HepG2 (cell line): ENCODE results near the gene TOP2B. TPM values are rescaled to one million over a fixed set of nuclear protein-coding genes. Genes with fewer than 3 reads are reported as not detected.

Source experiments
- ATAC-seq: fragments of 200-7000 bp; cut with Tn5 transposase; 3 replicates; pipeline ENCODE4 v1.9.1; 2020; ENCODE audit warnings: mild to moderate bottlenecking, moderate library complexity
- BruUV-seq: library from RNA; stranded (reverse); fragments of 400-500 nt; replicated peaks from 2 replicates; lab custom pipeline; 2021; lab: Mats Ljungman, UMichigan
- CTCF ChIA-PET: fragments of 300-600 bp; formaldehyde crosslinking; extraction: SDS; loops from one replicate; lab custom pipeline; 2021; ENCODE audit warnings: low total read pairs, inconsistent platforms, low intra/inter-chr PET ratio; lab: Yijun Ruan, JAX
- POLR2A ChIA-PET: fragments of 350-600 bp; sonication (Branson Sonifier 250); formaldehyde crosslinking; loops from one replicate; lab custom pipeline; 2020; ENCODE audit warnings: antibody characterized with exemption, inconsistent platforms; lab: Yijun Ruan, JAX
- DNase-seq: peaks from one replicate; pipeline ENCODE4 v3.0.0-alpha.2; 2015; ENCODE audit warnings: low spot score
- FAIRE-seq: peaks from 3 replicates; lab custom pipeline; 2011; peaks lifted over from hg19 to GRCh38; lab: Jason Lieb, UNC
- H2AFZ ChIP-seq: one replicate; pipeline ENCODE4 v1.6.1; 2011; ENCODE audit warnings: low read length, inconsistent platforms
- H3K27ac ChIP-seq: fragments of 300-600 bp; 3 replicates; pipeline ENCODE4 v1.8.0; 2011; ENCODE audit warnings: mixed run types, mild to moderate bottlenecking, mixed read lengths, low read length, inconsistent platforms; ENCODE audit not compliant: insufficient read depth; ENCODE audit errors: extremely low read length
- H3K27me3 ChIP-seq, 2 experiments: fragments of 200-600 bp in 1 of 2; 2 replicates in 1 of 2; 3 replicates in 1 of 2; pipeline versions ENCODE4 v1.6.0 to v1.8.0; 2011; ENCODE audit warnings: low read length in 2 of 2, mild to moderate bottlenecking in 2 of 2, moderate library complexity in 2 of 2, inconsistent platforms in 1 of 2; ENCODE audit not compliant: insufficient read depth in 2 of 2, control insufficient read depth in 1 of 2
- H3K36me3 ChIP-seq, 2 experiments: fragments of 200-600 bp in 1 of 2; replicated peaks in 1 of 2; 2 replicates in 1 of 2; 3 replicates in 1 of 2; pipeline versions ENCODE4 v1.5.1 to v1.8.0; 2011; ENCODE audit warnings: low read length in 2 of 2, inconsistent platforms in 1 of 2; ENCODE audit not compliant: insufficient read depth in 2 of 2, control insufficient read depth in 1 of 2
- H3K4me1 ChIP-seq: 2 replicates; pipeline ENCODE4 v1.5.1; 2012; ENCODE audit warnings: low read length, inconsistent platforms; ENCODE audit not compliant: insufficient read depth
- H3K4me2 ChIP-seq: 2 replicates; pipeline ENCODE4 v1.6.0; 2011; ENCODE audit warnings: low read depth, low read length, inconsistent platforms
- H3K4me3 ChIP-seq, 3 experiments: fragments of 200-600 bp in 1 of 3; sonication (generic), shearing (Covaris generic) in 1 of 3; replicated peaks in 1 of 3; 2 replicates each; pipeline ENCODE4 v1.5.1; 2011 to 2016; ENCODE audit warnings: low read length in 3 of 3, inconsistent platforms in 2 of 3, low read depth in 2 of 3, mild to moderate bottlenecking in 2 of 3, control low read depth in 1 of 3, mixed read lengths in 1 of 3; ENCODE audit not compliant: insufficient read depth in 1 of 3
- H3K79me2 ChIP-seq: one replicate; pipeline ENCODE4 v1.6.1; 2011; ENCODE audit warnings: low read length, inconsistent platforms; ENCODE audit not compliant: insufficient read depth
- H3K9ac ChIP-seq: 2 replicates; pipeline ENCODE4 v1.6.0; 2011; ENCODE audit warnings: mild to moderate bottlenecking, low read depth, low read length, inconsistent platforms; ENCODE audit not compliant: insufficient read depth
- H3K9me3 ChIP-seq: 2 replicates; pipeline ENCODE4 v1.5.1; 2012; ENCODE audit warnings: mild to moderate bottlenecking, low read length
- H4K20me1 ChIP-seq: 2 replicates; pipeline ENCODE4 v1.6.0; 2011; ENCODE audit warnings: inconsistent platforms, mild to moderate bottlenecking, low read length, moderate library complexity; ENCODE audit not compliant: insufficient read depth
- AFF4 ChIP-seq: sonication (generic); formaldehyde crosslinking; IDR thresholded peaks from 2 replicates; pipeline ENCODE4 v1.4.0; 2020; ENCODE audit warnings: missing genetic modification reagents
- HOXA3 ChIP-seq: sonication (generic); formaldehyde crosslinking; IDR thresholded peaks from 2 replicates; pipeline ENCODE4 v1.5.0; 2020; ENCODE audit warnings: missing genetic modification reagents
- MTERF4 ChIP-seq: sonication (generic); formaldehyde crosslinking; IDR thresholded peaks from 2 replicates; pipeline ENCODE4 v1.8.0; 2023; ENCODE audit warnings: mild to moderate bottlenecking, missing genetic modification reagents
- ZKSCAN5 ChIP-seq: sonication (generic); formaldehyde crosslinking; IDR thresholded peaks from 2 replicates; pipeline ENCODE4 v1.5.1; 2020; ENCODE audit warnings: mild to moderate bottlenecking, missing genetic modification reagents
- ZNF44 ChIP-seq: sonication (generic); formaldehyde crosslinking; IDR thresholded peaks from 2 replicates; pipeline ENCODE4 v1.5.1; 2020; ENCODE audit warnings: mild to moderate bottlenecking, missing genetic modification reagents
- ZNF674 ChIP-seq: sonication (generic); formaldehyde crosslinking; IDR thresholded peaks from 2 replicates; pipeline ENCODE4 v1.5.0; 2020; ENCODE audit warnings: low read depth, mild to moderate bottlenecking, missing genetic modification reagents
- WGBS: methylation state at CpG from one replicate; pipeline ENCODE4 v1.1.6; 2017; ENCODE audit warnings: low lambda C conversion rate; 5-methylcytosine and 5-hydroxymethylcytosine counted together
- in situ Hi-C: cut with HindIII; loops from 2 replicates; pipeline ENCODE4 v1.10.0; 2017; ENCODE audit warnings: low pct_unique_long_range_greater_than_20kb; ENCODE audit not compliant: extremely low pct_ligation_motif_present
- intact Hi-C: fragments of 100-400 bp; cut with micrococcal nuclease; formaldehyde crosslinking; loops from one replicate; pipeline ENCODE4 v1.10.0; 2022; ENCODE audit not compliant: unreplicated experiment
- polyA plus RNA-seq, 8 experiments: library from polyadenylated mRNA; depleted of rRNA in 3 of 8; stranded (reverse) in 7 of 8; unstranded in 1 of 8; fragments of >200 nt; fragmentation: Illumina TruSeq in 4 of 8; extraction: Trizol in 4 of 8; gene quantifications; 2 replicates each; pipeline versions ENCODE4 v1.2.1 to v1.2.3, GENCODE V29; 2011 to 2016; ENCODE audit warnings: low read depth in 4 of 8, missing spikeins in 1 of 8, mixed read lengths in 1 of 8; ENCODE audit not compliant: insufficient read depth in 1 of 8
- total RNA-seq, 5 experiments: library from RNA; depleted of rRNA; stranded (reverse); fragments of >200 nt; fragmentation: Illumina TruSeq; extraction: Trizol; gene quantifications; 2 replicates each; pipeline ENCODE4 v1.2.3, GENCODE V29; 2016; ENCODE audit warnings: low read depth in 1 of 5

TOP2B gene
- total and polyA plus RNA-seq, 2 of the 13 experiments (the other 11 are each of a cell fraction or from before 2014, with no cell fraction given), result 27.6 to 88.1 TPM

DNA sequence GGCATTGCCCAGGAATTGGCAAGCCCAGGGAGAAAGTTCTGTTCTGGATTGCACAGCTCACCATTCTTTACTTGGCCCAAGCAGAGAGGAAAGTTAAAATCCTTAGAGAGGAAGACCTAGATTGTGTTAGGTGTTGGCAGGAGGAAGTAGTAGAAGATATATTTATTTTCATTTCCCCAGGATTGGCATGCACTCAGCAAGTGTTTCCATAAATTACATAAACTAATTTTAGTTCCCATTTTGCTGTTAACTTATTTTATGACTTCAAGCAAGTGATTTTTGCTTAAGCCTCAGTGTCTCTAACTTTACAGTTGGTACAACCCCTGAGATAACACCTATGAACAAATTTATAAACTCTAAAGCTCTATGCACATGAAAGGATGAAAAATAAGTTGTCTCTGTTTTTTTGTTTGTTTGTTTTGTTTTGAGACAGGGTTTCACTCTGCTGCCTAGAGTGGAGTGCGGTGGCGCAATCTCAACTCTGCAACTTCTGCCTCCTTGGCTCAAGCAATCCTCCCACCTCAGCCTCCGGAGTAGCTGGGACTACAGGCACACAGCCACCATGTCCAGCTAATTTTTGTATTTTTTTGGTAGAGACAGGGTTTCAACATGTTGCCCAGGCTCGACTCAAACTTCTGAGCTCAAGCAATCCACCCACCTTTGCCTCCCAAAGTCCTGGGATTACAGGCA, 31.2 kb upstream of the TOP2B start:
- BruUV-seq, result no TSS peak
- DNase-seq (no peak), FAIRE-seq (no peak), ATAC-seq (no peak)
- POLR2A ChIA-PET, result no interaction called here
- no peaks in the 10 kb centered on the region for H3K4me1 ChIP-seq
- CTCF ChIA-PET, result no interaction called here
- H4K20me1 ChIP-seq, result no peaks in the 10 kb centered on the region
- no peak overlapping the region for H3K27ac ChIP-seq
- no peaks in the 10 kb centered on the region for H3K79me2 ChIP-seq
- no peak for TF ChIP-seq AFF4
- no peak for TF ChIP-seq ZKSCAN5
- no peak for TF ChIP-seq HOXA3
- no peak for TF ChIP-seq MTERF4 (CRISPR knock-in tag)
- TF ChIP-seq ZNF44 (CRISPR knock-in tag), result no peak
- no peak for TF ChIP-seq ZNF674
- in situ Hi-C loops, result no loop called here
- H3K9ac ChIP-seq, result no peak overlapping the region
- no peaks in the 10 kb centered on the region for H3K9me3 ChIP-seq
- no peak overlapping the region for H3K4me2 ChIP-seq
- intact Hi-C loops, result no loop called here
- H3K27me3 ChIP-seq, result no peaks in the 10 kb centered on the region; a peak in 1 of 5 replicates
- no peaks in the 10 kb centered on the region for H3K36me3 ChIP-seq
- WGBS, result 60% methylated on average over 4 of the region's 4 CpGs
- no peak overlapping the region for H2AFZ ChIP-seq
- H3K4me3 ChIP-seq, result no peak overlapping the region
